Measurements from ENCODE around the gene ZNF485.
A peak's percentile ranks its signal among the peaks of the same experiment; 100 is the strongest.

The ZNF485 gene

GRCh38 chr10:43605850-43606322, 352 bp upstream of the ZNF485 start:
- peaks cover 17% of the 10 kb centered on the region for H3K4me1 ChIP-seq (ENCODE audit: insufficient read depth, low read length, poor library complexity, severe bottlenecking)
- H3K36me3 ChIP-seq (ENCODE audit: insufficient read depth, low read length) = no peaks in the 10 kb centered on the region
- no peaks in the 10 kb centered on the region for H3K27me3 ChIP-seq (ENCODE audit: insufficient read depth, low read length, poor library complexity, severe bottlenecking)
- no peaks in the 10 kb centered on the region for H3K9me2 ChIP-seq (replicated peaks; ENCODE audit: low read depth, low read length)
- peak overlapping the region; percentile 73 for H3K4me3 ChIP-seq (ENCODE audit: low read length, poor library complexity, severe bottlenecking)
- no peaks in the 10 kb centered on the region for H3F3A ChIP-seq (ENCODE audit: low read depth)
- no peak for TF ChIP-seq EZH2phosphoT487 (IDR thresholded peaks at IDR 0.05; ENCODE audit: borderline replicate concordance)
- no peak for TF ChIP-seq CTCF (conservative IDR thresholded peaks at IDR 0.05; ENCODE audit: low read length)
- peaks cover 3% of the 10 kb centered on the region; the same call in 1 of the 2 replicates for H3K9me3 ChIP-seq (ENCODE audit: insufficient read depth, low read depth, low read length)
- peak overlapping the region; percentile 45; the same call in 1 of the 2 replicates for H2AFZ ChIP-seq (ENCODE audit: low read length)
- H4K20me1 ChIP-seq (ENCODE audit: insufficient read depth, low read length, poor library complexity, severe bottlenecking) = no peaks in the 10 kb centered on the region
- H3K4me2 ChIP-seq (ENCODE audit: low read depth, low read length, poor library complexity, severe bottlenecking) = peak overlapping the region; percentile 93
- no peak overlapping the region for H3K9ac ChIP-seq (ENCODE audit: low read depth, low read length, poor library complexity, severe bottlenecking)
- 0 out of 2 replicates have a peak, but pooled peaks cover 4% of the 10 kb centered on the region for H3K79me2 ChIP-seq (ENCODE audit: insufficient read depth, low read length)

- Histone ChIP-seq H3F3A (ENCODE audit: low read depth) (no peaks in the 10 kb centered on the region), H3K79me2 (ENCODE audit: insufficient read depth, low read length) (0 out of 2 replicates have a peak, but pooled peaks cover 4% of the 10 kb centered on the region), H2AFZ (ENCODE audit: low read length) (no peak overlapping the region), H3K36me3 (ENCODE audit: insufficient read depth, low read length) (no peaks in the 10 kb centered on the region), H3K4me2 (ENCODE audit: low read depth, low read length, poor library complexity, severe bottlenecking) (peak overlapping the region; percentile 93), H3K4me1 (ENCODE audit: insufficient read depth, low read length, poor library complexity, severe bottlenecking) (peaks cover 17% of the 10 kb centered on the region), H3K4me3 (ENCODE audit: low read length, poor library complexity, severe bottlenecking) (peak overlapping the region; percentile 73), H3K9ac (ENCODE audit: low read depth, low read length, poor library complexity, severe bottlenecking) (peak overlapping the region; percentile 67), H3K9me2 (replicated peaks; ENCODE audit: low read depth, low read length) (no peaks in the 10 kb centered on the region), H3K27me3 (ENCODE audit: insufficient read depth, low read length, poor library complexity, severe bottlenecking) (no peaks in the 10 kb centered on the region), H3K9me3 (ENCODE audit: insufficient read depth, low read depth, low read length) (no peaks in the 10 kb centered on the region), H4K20me1 (ENCODE audit: insufficient read depth, low read length, poor library complexity, severe bottlenecking) (no peaks in the 10 kb centered on the region)
- no peak for TF ChIP-seq CTCF (conservative IDR thresholded peaks at IDR 0.05; ENCODE audit: low read length)
- TF ChIP-seq EZH2phosphoT487 (IDR thresholded peaks at IDR 0.05; ENCODE audit: borderline replicate concordance) = no peak
Observed at GRCh38 chr10:43607199-43607573, 948 bp downstream of the ZNF485 start.

GRCh38 chr10:43610636-43611035, 4.4 kb downstream of the ZNF485 start:
- Histone ChIP-seq H3K27me3 (ENCODE audit: insufficient read depth, low read length, poor library complexity, severe bottlenecking) (no peaks in the 10 kb centered on the region), H3K9me3 (ENCODE audit: insufficient read depth, low read depth, low read length) (0 out of 2 replicates have a peak, but pooled peaks cover 4% of the 10 kb centered on the region), H3K9me2 (replicated peaks; ENCODE audit: low read depth, low read length) (no peaks in the 10 kb centered on the region), H3K4me3 (ENCODE audit: low read length, poor library complexity, severe bottlenecking) (no peak overlapping the region), H3K9ac (ENCODE audit: low read depth, low read length, poor library complexity, severe bottlenecking) (no peak overlapping the region), H4K20me1 (ENCODE audit: insufficient read depth, low read length, poor library complexity, severe bottlenecking) (no peaks in the 10 kb centered on the region), H3K36me3 (ENCODE audit: insufficient read depth, low read length) (no peaks in the 10 kb centered on the region), H3K4me2 (ENCODE audit: low read depth, low read length, poor library complexity, severe bottlenecking) (no peak overlapping the region), H2AFZ (ENCODE audit: low read length) (no peak overlapping the region), H3K4me1 (ENCODE audit: insufficient read depth, low read length, poor library complexity, severe bottlenecking) (peaks cover 17% of the 10 kb centered on the region), H3K79me2 (ENCODE audit: insufficient read depth, low read length) (0 out of 2 replicates have a peak, but pooled peaks cover 4% of the 10 kb centered on the region), H3F3A (ENCODE audit: low read depth) (no peaks in the 10 kb centered on the region)
- TF ChIP-seq EZH2phosphoT487 (IDR thresholded peaks at IDR 0.05; ENCODE audit: borderline replicate concordance) (no peak), CTCF (conservative IDR thresholded peaks at IDR 0.05; ENCODE audit: low read length) (no peak)
